AG04450 (cell line): ENCODE results near the gene TSPAN16. TPM values are rescaled to one million over a fixed set of nuclear protein-coding genes. Genes with fewer than 3 reads are reported as not detected.
"Not testable (repeated sequence)": the region's sequence is repeated elsewhere in the genome, so short reads cannot be mapped to it uniquely, and the experiment has no call there.

Source experiments
- CTCF ChIA-PET: fragments of 300-600, 350-600 bp; formaldehyde crosslinking; extraction: SDS; loops from one replicate; lab custom pipeline; 2022; ENCODE audit warnings: antibody characterized with exemption, inconsistent platforms; lab: Charles Lee
- POLR2A ChIA-PET: fragments of 350-600 bp; formaldehyde crosslinking; extraction: SDS; loops from one replicate; lab custom pipeline; 2021; ENCODE audit warnings: antibody characterized with exemption, inconsistent platforms; lab: Yijun Ruan, JAX
- DNase-seq: peaks from one replicate; pipeline ENCODE4 v3.0.0-alpha.2; 2011; ENCODE audit warnings: low read depth, low spot score
- H3K27ac ChIP-seq: one replicate; pipeline ENCODE4 v1.5.1; 2012; ENCODE audit warnings: low read depth, low read length, control low read depth
- H3K27me3 ChIP-seq: one replicate; pipeline ENCODE4 v1.6.0; 2012; ENCODE audit warnings: low read length; ENCODE audit not compliant: control insufficient read depth, insufficient read depth
- H3K4me3 ChIP-seq: 2 replicates; pipeline ENCODE4 v1.5.1; 2011; ENCODE audit warnings: mild to moderate bottlenecking, low read depth, low read length, control low read depth
- H3K9me3 ChIP-seq: 2 replicates; pipeline ENCODE4 v1.5.1; 2012; ENCODE audit warnings: low read length; ENCODE audit not compliant: control insufficient read depth, insufficient read depth
- polyA plus RNA-seq: library from polyadenylated mRNA; depleted of rRNA; stranded (reverse); fragments of >200 nt; gene quantifications from 2 replicates; pipeline ENCODE4 v1.2.3, GENCODE V29; 2011
- TF ChIP-seq, protein P1 (sequence below): IDR thresholded peaks from 2 replicates; pipeline ENCODE4 v1.5.1; 2011; ENCODE audit warnings: low read depth, low read length, control low read depth, inconsistent platforms

The TSPAN16 gene
- polyA plus RNA-seq, 1 experiment, result not detected

DNA sequence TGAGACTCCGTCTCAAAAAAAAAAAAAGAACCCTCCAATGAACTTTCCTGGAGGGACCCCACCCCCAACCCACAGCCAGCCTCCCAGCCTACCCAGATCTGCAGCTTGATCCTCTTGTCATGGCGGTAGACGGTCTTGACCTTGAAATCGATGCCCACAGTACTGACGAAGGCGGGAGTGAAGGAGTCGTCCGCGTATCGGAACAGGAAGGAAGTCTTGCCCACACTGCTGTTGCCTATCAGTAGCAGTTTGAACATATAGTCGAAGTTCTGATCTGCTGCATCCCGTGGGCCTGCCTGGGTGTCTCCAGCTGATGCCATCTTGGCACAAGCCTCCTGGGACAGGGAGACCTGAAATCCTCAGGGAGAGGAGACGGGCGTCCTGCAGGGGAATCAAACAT, 41.1 kb downstream of the TSPAN16 start:
- no peak for DNase-seq
- Histone ChIP-seq H3K4me3 (no peak overlapping the region), H3K27me3 (no peaks in the 10 kb centered on the region), H3K27ac (no peak overlapping the region), H3K9me3 (no peaks in the 10 kb centered on the region; the same call in 1 of the 2 replicates)
- TF ChIP-seq, protein P1, sequence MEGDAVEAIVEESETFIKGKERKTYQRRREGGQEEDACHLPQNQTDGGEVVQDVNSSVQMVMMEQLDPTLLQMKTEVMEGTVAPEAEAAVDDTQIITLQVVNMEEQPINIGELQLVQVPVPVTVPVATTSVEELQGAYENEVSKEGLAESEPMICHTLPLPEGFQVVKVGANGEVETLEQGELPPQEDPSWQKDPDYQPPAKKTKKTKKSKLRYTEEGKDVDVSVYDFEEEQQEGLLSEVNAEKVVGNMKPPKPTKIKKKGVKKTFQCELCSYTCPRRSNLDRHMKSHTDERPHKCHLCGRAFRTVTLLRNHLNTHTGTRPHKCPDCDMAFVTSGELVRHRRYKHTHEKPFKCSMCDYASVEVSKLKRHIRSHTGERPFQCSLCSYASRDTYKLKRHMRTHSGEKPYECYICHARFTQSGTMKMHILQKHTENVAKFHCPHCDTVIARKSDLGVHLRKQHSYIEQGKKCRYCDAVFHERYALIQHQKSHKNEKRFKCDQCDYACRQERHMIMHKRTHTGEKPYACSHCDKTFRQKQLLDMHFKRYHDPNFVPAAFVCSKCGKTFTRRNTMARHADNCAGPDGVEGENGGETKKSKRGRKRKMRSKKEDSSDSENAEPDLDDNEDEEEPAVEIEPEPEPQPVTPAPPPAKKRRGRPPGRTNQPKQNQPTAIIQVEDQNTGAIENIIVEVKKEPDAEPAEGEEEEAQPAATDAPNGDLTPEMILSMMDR, result no peak
- POLR2A ChIA-PET, result no interaction called here
- CTCF ChIA-PET, result no interaction called here

DNA sequence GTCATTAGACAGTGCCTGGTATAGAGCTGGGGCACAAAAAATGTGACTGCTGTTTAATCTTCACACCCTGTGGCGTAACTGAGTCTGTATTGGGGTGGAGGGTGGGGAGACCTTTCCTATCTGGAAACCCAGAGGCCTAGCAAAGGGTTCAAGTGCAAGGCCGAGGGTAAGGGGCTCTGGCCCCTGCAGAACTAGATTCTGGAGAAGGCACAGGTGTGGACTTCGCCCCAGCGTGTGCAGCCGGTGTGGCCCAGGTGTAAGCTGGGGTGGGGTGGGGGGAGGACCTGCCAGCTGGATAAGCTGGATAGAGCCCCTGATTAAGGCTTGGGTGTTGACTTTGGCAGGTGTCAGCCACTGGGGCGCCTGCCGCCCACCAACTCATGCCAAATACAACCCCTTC, 42.2 kb downstream of the TSPAN16 start:
- CTCF ChIA-PET, result interaction anchor here (1.5 kb wide), 1 partner anchor 43 kb away, joined by 6 read pairs; no protein-coding TSS in a partner anchor

DNA sequence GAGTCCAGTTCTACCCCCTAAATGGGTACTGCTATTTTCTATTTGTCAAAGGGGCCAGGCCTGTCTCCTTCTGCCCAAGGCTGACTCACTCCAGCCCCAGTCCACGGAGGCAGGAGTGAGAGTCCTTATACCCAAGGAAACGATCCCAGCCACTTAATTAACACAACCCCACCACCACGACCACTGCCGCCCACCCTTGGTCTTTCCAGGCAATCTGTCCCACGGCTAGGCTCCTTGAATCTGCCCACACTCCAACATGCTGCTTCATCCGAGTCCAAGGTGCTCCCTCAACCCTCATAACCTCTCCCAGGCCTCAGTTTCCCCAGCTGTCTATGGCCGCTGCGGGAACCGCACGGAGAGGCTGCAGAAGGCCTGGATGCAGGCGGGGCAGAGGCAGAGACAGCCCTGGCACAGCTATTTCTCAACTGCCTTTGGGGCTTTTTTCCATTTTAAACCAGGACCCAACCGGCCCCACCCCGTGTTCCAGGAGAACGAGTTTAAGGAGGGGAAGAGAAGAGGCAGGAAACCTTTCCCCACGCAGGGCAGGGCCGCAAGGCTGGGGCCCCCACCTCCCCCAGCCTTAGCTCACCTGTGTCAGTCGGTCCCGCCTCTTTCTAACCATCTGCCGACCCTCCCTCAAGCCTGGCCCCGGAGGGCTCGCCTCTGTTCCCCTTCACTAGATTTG, 42.8 kb downstream of the TSPAN16 start:
- CTCF ChIA-PET, result interaction anchor here (1.5 kb wide), 1 partner anchor 43 kb away, joined by 6 read pairs; no protein-coding TSS in a partner anchor
- Histone ChIP-seq H3K4me3 (peak overlapping the region; percentile 73), H3K27me3 (no peaks in the 10 kb centered on the region), H3K9me3 (no peaks in the 10 kb centered on the region; the same call in 1 of the 2 replicates), H3K27ac (no peak overlapping the region)
- no peak for DNase-seq
- POLR2A ChIA-PET, result interaction anchor here (1.0 to 1.6 kb wide), 2 partner anchors 15 to 36 kb away, joined by 4 read pairs; partner anchors contain the start of gene SWSAP1
- TF ChIP-seq, protein P1, result no peak

More for the DNA sequence above, 42.2 kb downstream of the TSPAN16 start:
- no peak overlapping the region for H3K27ac ChIP-seq
- TF ChIP-seq, protein P1, result no peak
- no peaks in the 10 kb centered on the region; the same call in 1 of the 2 replicates for H3K9me3 ChIP-seq
- H3K4me3 ChIP-seq, result no peak overlapping the region
- no peak for DNase-seq
- no peaks in the 10 kb centered on the region for H3K27me3 ChIP-seq
- POLR2A ChIA-PET, result interaction anchor here (0.7 kb wide), 1 partner anchor 14 kb away, joined by 4 read pairs; no protein-coding TSS in a partner anchor

DNA sequence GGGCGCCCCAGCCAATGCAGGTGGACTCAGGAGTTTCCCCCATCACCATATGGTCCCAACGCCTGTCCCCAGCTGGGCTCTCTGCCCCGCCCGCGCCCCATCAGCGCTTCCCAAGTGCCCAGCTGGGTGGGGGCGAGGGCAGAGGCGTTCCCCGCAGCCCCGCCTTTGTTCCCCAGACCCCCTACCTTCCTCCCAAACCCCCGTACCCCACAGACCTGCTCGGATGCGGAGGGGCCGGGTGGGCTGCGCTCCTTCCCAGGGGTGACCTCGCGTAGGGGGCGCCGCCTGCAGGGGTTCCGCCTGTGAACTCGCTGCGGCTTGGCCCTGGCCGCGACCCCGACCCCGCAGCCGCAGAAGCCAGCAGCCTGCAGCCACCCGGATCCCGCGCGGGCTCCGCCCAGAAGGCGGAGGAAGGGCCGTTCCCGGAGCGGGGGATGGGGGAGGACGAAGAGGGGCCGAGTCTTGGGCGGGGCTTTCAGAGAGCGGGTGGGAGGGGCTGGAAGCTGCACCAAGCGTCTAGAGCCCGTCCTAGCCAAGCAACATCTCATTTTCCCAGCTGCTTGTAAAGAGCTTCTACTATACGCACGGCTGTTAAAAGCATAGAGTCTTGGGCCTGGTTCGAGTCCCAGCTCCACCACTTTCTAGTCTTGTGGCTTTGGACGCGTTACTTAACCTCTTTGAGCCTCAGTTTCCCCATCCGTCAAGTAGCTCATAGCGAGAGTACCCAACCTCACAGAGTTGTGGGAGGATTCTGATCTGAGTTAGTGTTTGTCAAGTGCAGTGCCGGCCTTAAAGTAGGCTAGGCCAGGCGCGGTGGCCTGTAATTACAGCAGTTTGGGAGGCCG, 43.5 kb downstream of the TSPAN16 start, which contains the start of gene RAB3D:
Gene RAB3D, minus strand, starts transcription at position 404 of the 845 bp plus-strand sequence. CDS start 2,258 bp downstream, outside the sequence.
- POLR2A ChIA-PET, result interaction anchor here (0.5 to 1.6 kb wide), 4 partner anchors 15 to 219 kb away, joined by 3 to 4 read pairs (median 4); partner anchors contain the start of gene SWSAP1
- TF ChIP-seq, protein P1, result no peak
- Histone ChIP-seq H3K27me3 (no peaks in the 10 kb centered on the region), H3K27ac (no peak within 1 kb of the TSS), H3K9me3 (no peaks in the 10 kb centered on the region; the same call in 1 of the 2 replicates), H3K4me3 (peak within 1 kb of the TSS; percentile 73)
- peak; percentile 63 for DNase-seq
- CTCF ChIA-PET, result interaction anchor here (0.6 to 2.3 kb wide), 4 partner anchors 42 to 105 kb away, joined by 3 to 7 read pairs (median 4); no protein-coding TSS in a partner anchor

DNA sequence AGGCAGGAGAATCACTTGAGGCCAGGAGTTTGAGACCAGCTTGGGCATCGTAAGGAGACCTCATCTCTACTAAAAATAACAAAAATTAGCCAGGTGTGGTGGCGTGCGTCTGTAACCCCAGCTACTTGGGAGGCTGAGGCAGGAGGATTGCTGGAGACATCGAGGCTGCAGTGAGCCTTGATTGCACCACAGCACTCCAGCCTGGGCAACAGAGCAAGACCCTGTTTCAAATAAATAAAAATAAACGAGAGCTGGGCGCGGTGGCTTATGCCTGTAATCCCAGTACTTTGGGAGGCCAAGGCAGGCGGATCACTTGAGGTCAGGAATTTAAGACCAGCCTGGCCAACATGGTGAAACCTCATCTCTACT, 44.1 kb downstream of the TSPAN16 start:
- not testable (repeated sequence) for H3K27ac ChIP-seq, H3K27me3 ChIP-seq, H3K9me3 ChIP-seq, DNase-seq
- POLR2A ChIA-PET, result interaction anchor here (0.5 to 1.6 kb wide), 4 partner anchors 16 to 218 kb away, joined by 3 to 4 read pairs (median 4); partner anchors contain the start of gene SWSAP1
- H3K4me3 ChIP-seq, result peak overlapping the region; percentile 73; the same call in 1 of the 2 replicates
- CTCF ChIA-PET, result interaction anchor here (0.6 to 2.3 kb wide), 3 partner anchors 43 to 104 kb away, joined by 3 to 7 read pairs (median 3); no protein-coding TSS in a partner anchor
